Measurements from ENCODE around the gene RASA4B.
"Not testable (repeated sequence)": the region's sequence is repeated elsewhere in the genome, so short reads cannot be mapped to it uniquely, and the experiment has no call there.

GRCh38 chr7:102498321-102498720 is 19.3 kb downstream of the RASA4B start:
- not testable (repeated sequence) for TF ChIP-seq CTCF (IDR thresholded peaks at IDR 0.05); POLR2A (IDR thresholded peaks at IDR 0.05; ENCODE audit: low read depth); POLR2AphosphoS5 (IDR thresholded peaks at IDR 0.05); EP300 (IDR thresholded peaks at IDR 0.05)
